Ovary (tissue), 3 donors: ENCODE results near the gene ITGA3.

Experiments used
- CTCF ChIP-seq, 3 donors: fragments of 450-650 bp in 2 of 3; fragments of 200-600 bp in 1 of 3; IDR thresholded peaks; one replicate each; pipeline versions ENCODE4 v1.5.1 to v1.8.0; 2016 to 2022; ENCODE audit warnings: antibody characterized with exemption in 3 of 3, mild to moderate bottlenecking in 1 of 3
- POLR2A ChIP-seq: fragments of 450-650 bp; IDR thresholded peaks from one replicate; pipeline ENCODE4 v1.6.1; 2017; ENCODE audit warnings: antibody characterized with exemption, mild to moderate bottlenecking, moderate library complexity
- donor health status: DM: no; HTN: no; CAD: no.

- TF ChIP-seq CTCF (IDR thresholded peaks at IDR 0.05) (no peak), POLR2A (no peak)
Measured at GRCh38 chr17:50060951-50061712, 5.2 kb downstream of the ITGA3 start.
